C4-2B (cell line): Measurements from ENCODE around the gene MBNL1.

Experiments used
- ZFX ChIP-seq: fragments of 450-650 bp; IDR thresholded peaks from 2 replicates; pipeline ENCODE4 v1.6.1; 2017
- TF ChIP-seq, protein P1 (sequence below): fragments of 450-650 bp; conservative IDR thresholded peaks from 2 replicates; pipeline ENCODE4 v1.5.1; 2017; ENCODE audit warnings: mild to moderate bottlenecking

DNA sequence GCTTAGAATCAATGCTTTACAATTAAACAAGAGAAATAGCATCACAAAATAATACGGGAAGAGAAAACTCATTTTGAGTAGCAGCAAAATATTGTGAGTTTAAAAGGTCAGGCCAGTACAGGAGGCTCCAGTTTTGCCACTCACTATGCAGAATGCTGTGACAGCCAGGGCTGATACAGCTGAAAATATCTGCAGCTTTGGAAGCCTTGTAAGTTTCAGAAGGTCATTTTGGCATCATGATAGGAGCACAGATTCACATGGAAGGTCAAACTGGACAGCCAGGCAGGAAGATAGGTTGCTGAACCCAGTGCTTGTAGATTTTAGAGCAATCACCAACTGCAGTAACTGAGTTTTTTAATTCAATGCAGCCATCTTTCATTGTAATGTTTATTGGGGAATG lies 14.1 kb downstream of the MBNL1 start:
- TF ChIP-seq, protein P1, sequence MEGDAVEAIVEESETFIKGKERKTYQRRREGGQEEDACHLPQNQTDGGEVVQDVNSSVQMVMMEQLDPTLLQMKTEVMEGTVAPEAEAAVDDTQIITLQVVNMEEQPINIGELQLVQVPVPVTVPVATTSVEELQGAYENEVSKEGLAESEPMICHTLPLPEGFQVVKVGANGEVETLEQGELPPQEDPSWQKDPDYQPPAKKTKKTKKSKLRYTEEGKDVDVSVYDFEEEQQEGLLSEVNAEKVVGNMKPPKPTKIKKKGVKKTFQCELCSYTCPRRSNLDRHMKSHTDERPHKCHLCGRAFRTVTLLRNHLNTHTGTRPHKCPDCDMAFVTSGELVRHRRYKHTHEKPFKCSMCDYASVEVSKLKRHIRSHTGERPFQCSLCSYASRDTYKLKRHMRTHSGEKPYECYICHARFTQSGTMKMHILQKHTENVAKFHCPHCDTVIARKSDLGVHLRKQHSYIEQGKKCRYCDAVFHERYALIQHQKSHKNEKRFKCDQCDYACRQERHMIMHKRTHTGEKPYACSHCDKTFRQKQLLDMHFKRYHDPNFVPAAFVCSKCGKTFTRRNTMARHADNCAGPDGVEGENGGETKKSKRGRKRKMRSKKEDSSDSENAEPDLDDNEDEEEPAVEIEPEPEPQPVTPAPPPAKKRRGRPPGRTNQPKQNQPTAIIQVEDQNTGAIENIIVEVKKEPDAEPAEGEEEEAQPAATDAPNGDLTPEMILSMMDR, result no peak
- TF ChIP-seq ZFX, result no peak
